KOPT-K1 (cell line): Measurements from ENCODE around the gene ALDH4A1.

Experiments used
- H3K27ac ChIP-seq: fragments of 200-600 bp; sonication (generic); 2 replicates; pipeline ENCODE4 v1.5.1; 2016; ENCODE audit warnings: antibody characterized with exemption, mild to moderate bottlenecking, low read depth, low read length; ENCODE audit not compliant: poor library complexity, severe bottlenecking
- H3K36me3 ChIP-seq: fragments of 200-600 bp; sonication (generic); 2 replicates; pipeline ENCODE4 v1.5.1; 2017; ENCODE audit warnings: antibody characterized with exemption, mild to moderate bottlenecking, low read length, moderate library complexity; ENCODE audit not compliant: insufficient read depth
- H3K9me3 ChIP-seq: fragments of 200-600 bp; sonication (generic); 2 replicates; pipeline ENCODE4 v1.5.1; 2017; ENCODE audit warnings: antibody characterized with exemption, low read length, mild to moderate bottlenecking; ENCODE audit not compliant: insufficient read depth, poor library complexity, severe bottlenecking

ALDH4A1 gene

GRCh38 chr1:18881642-18882431, 20.5 kb downstream of the ALDH4A1 start:
- Histone ChIP-seq H3K9me3 (no peaks in the 10 kb centered on the region), H3K27ac (no peak overlapping the region)

GRCh38 chr1:18881164-18881563, 21.2 kb downstream of the ALDH4A1 start:
- no peaks in the 10 kb centered on the region for H3K9me3 ChIP-seq
- H3K36me3 ChIP-seq, result no peaks in the 10 kb centered on the region
- H3K27ac ChIP-seq, result no peak overlapping the region

More at GRCh38 chr1:18881642-18882431, 20.5 kb downstream of the ALDH4A1 start:
- no peaks in the 10 kb centered on the region for H3K36me3 ChIP-seq

GRCh38 chr1:18880585-18880984, 21.8 kb downstream of the ALDH4A1 start:
- H3K27ac ChIP-seq, result no peak overlapping the region

GRCh38 chr1:18879791-18880309, 22.5 kb downstream of the ALDH4A1 start:
- Histone ChIP-seq H3K36me3 (no peaks in the 10 kb centered on the region), H3K9me3 (no peaks in the 10 kb centered on the region), H3K27ac (no peak overlapping the region)

More at GRCh38 chr1:18880585-18880984, 21.8 kb downstream of the ALDH4A1 start:
- Histone ChIP-seq H3K36me3 (no peaks in the 10 kb centered on the region), H3K9me3 (no peaks in the 10 kb centered on the region)

- no peaks in the 10 kb centered on the region for H3K9me3 ChIP-seq
- H3K36me3 ChIP-seq, result no peaks in the 10 kb centered on the region
- no peak overlapping the region for H3K27ac ChIP-seq
Measured at GRCh38 chr1:18879215-18879790, 23.1 kb downstream of the ALDH4A1 start.

- H3K27ac ChIP-seq, result no peak overlapping the region
- no peaks in the 10 kb centered on the region for H3K36me3 ChIP-seq
- H3K9me3 ChIP-seq, result no peaks in the 10 kb centered on the region
Measured at GRCh38 chr1:18878538-18879214, 23.7 kb downstream of the ALDH4A1 start.

- Histone ChIP-seq H3K36me3 (no peaks in the 10 kb centered on the region), H3K27ac (no peak overlapping the region), H3K9me3 (no peaks in the 10 kb centered on the region)
Measured at GRCh38 chr1:18877282-18877681, 25.1 kb downstream of the ALDH4A1 start.

- Histone ChIP-seq H3K9me3 (no peaks in the 10 kb centered on the region), H3K36me3 (no peaks in the 10 kb centered on the region), H3K27ac (no peak overlapping the region)
Measured at GRCh38 chr1:18876210-18876609, 26.1 kb downstream of the ALDH4A1 start.

- H3K27ac ChIP-seq, result no peak overlapping the region
- no peaks in the 10 kb centered on the region for H3K9me3 ChIP-seq
- H3K36me3 ChIP-seq, result no peaks in the 10 kb centered on the region
Measured at GRCh38 chr1:18875796-18876128, 26.6 kb downstream of the ALDH4A1 start.

GRCh38 chr1:18875107-18875795, 27.1 kb downstream of the ALDH4A1 start:
- H3K27ac ChIP-seq, result no peak overlapping the region
- no peaks in the 10 kb centered on the region for H3K9me3 ChIP-seq
- H3K36me3 ChIP-seq, result no peaks in the 10 kb centered on the region

- Histone ChIP-seq H3K27ac (no peak overlapping the region), H3K9me3 (no peaks in the 10 kb centered on the region), H3K36me3 (no peaks in the 10 kb centered on the region)
Measured at GRCh38 chr1:18874600-18874999, 27.8 kb downstream of the ALDH4A1 start.

GRCh38 chr1:18874036-18874435, 28.3 kb downstream of the ALDH4A1 start:
- H3K27ac ChIP-seq, result no peak overlapping the region
- H3K36me3 ChIP-seq, result no peaks in the 10 kb centered on the region
- H3K9me3 ChIP-seq, result no peaks in the 10 kb centered on the region

GRCh38 chr1:18872071-18872611, 30.2 kb downstream of the ALDH4A1 start:
- H3K9me3 ChIP-seq, result no peaks in the 10 kb centered on the region
- no peaks in the 10 kb centered on the region for H3K36me3 ChIP-seq
- H3K27ac ChIP-seq, result no peak overlapping the region

GRCh38 chr1:18871401-18872070, 30.8 kb downstream of the ALDH4A1 start:
- Histone ChIP-seq H3K36me3 (no peaks in the 10 kb centered on the region), H3K27ac (no peak overlapping the region), H3K9me3 (no peaks in the 10 kb centered on the region)
